MM.1S (cell line): Measurements from ENCODE around the gene COPZ1.
"Not testable (repeated sequence)": the region's sequence is repeated elsewhere in the genome, so short reads cannot be mapped to it uniquely, and the experiment has no call there.

Experiments
- DNase-seq: peaks from one replicate; pipeline ENCODE4 v3.0.0-alpha.2; 2015
- H2AFZ ChIP-seq: fragments of 300-600 bp; sonication (generic); 2 replicates; pipeline ENCODE4 v1.6.0; 2016; ENCODE audit warnings: antibody characterized with exemption, low read length
- H3F3A ChIP-seq: fragments of 300-600 bp; sonication (generic); 2 replicates; pipeline ENCODE4 v1.6.1; 2016; ENCODE audit warnings: mild to moderate bottlenecking, antibody characterized with exemption, low read length, moderate library complexity, mixed read lengths; ENCODE audit not compliant: insufficient read depth
- H3K27ac ChIP-seq: fragments of 300-600 bp; sonication (generic); 2 replicates; pipeline ENCODE4 v1.5.1; 2016; ENCODE audit warnings: mild to moderate bottlenecking, low read length
- H3K27me3 ChIP-seq: fragments of 300-600 bp; sonication (generic); replicated peaks from 2 replicates; pipeline ENCODE4 v1.6.0; 2016; ENCODE audit warnings: low read length; ENCODE audit not compliant: insufficient read depth
- H3K36me3 ChIP-seq: fragments of 300-600 bp; sonication (generic); replicated peaks from 2 replicates; pipeline ENCODE4 v1.6.1; 2016; ENCODE audit warnings: mild to moderate bottlenecking, low read length, mixed read lengths; ENCODE audit not compliant: insufficient read depth
- H3K4me1 ChIP-seq: fragments of 300-600 bp; sonication (generic); 2 replicates; pipeline ENCODE4 v1.6.1; 2016; ENCODE audit warnings: low read length, mixed read lengths
- H3K4me2 ChIP-seq: fragments of 300-600 bp; sonication (generic); 2 replicates; pipeline ENCODE4 v1.6.0; 2016; ENCODE audit warnings: low read depth, low read length
- H3K4me3 ChIP-seq: fragments of 300-600 bp; sonication (generic); 2 replicates; pipeline ENCODE4 v1.5.1; 2016; ENCODE audit warnings: low read length, mixed read lengths
- H3K79me2 ChIP-seq: fragments of 300-600 bp; sonication (generic); 2 replicates; pipeline ENCODE4 v1.6.1; 2016; ENCODE audit warnings: mixed run types, low read length, mixed read lengths
- H3K9ac ChIP-seq: fragments of 300-600 bp; sonication (generic); 2 replicates; pipeline ENCODE4 v1.6.1; 2016; ENCODE audit warnings: low read length, mixed read lengths
- H3K9me2 ChIP-seq: fragments of 300-600 bp; sonication (generic); replicated peaks from 2 replicates; pipeline ENCODE4 v1.6.1; 2016; ENCODE audit warnings: mild to moderate bottlenecking, low read length, mixed read lengths; ENCODE audit not compliant: insufficient read depth
- H3K9me3 ChIP-seq: fragments of 300-600 bp; sonication (generic); replicated peaks from 2 replicates; pipeline ENCODE4 v1.6.1; 2016; ENCODE audit warnings: mild to moderate bottlenecking, low read length, mixed read lengths; ENCODE audit not compliant: insufficient read depth
- H4K20me1 ChIP-seq: fragments of 300-600 bp; sonication (generic); 2 replicates; pipeline ENCODE4 v1.6.1; 2016; ENCODE audit warnings: mild to moderate bottlenecking, low read length, moderate library complexity, mixed read lengths; ENCODE audit not compliant: insufficient read depth
- EZH2 ChIP-seq: fragments of 300-600 bp; sonication (generic); optimal IDR thresholded peaks from 2 replicates; pipeline ENCODE3; 2017; ENCODE audit warnings: low read depth, mild to moderate bottlenecking, antibody characterized with exemption, low read length, mixed read lengths
- EZH2phosphoT487 ChIP-seq: fragments of 300-600 bp; sonication (generic); IDR thresholded peaks from 2 replicates; pipeline ENCODE4 v1.6.1; 2018; ENCODE audit warnings: antibody characterized with exemption, low read length
- TF ChIP-seq, protein P1 (sequence below): fragments of 300-600 bp; sonication (generic); IDR thresholded peaks from 2 replicates; pipeline ENCODE4 v1.5.1; 2016; ENCODE audit warnings: antibody characterized with exemption, low read length, mixed read lengths

COPZ1 gene

DNA sequence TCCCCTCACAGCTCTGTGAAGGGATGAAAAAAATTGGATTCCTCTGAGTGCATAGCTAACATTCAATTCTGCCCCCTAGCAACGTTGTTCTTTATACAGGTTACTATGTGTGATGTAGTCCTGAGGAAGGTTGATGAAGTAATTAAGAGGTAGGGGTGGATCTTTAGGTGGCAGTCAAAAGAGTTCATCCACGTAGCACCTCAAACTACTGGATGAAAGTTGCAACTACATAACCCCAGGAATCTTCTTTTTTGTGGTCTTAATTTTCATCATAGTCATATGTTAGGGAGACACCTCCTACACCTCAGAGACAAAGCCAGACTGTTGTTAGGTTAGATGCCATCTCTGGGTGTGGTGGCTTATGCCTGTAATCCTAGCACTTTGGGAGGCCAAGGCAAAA, 13.9 kb upstream of the COPZ1 start:
- Histone ChIP-seq H3K4me3 (no peak overlapping the region), H3K79me2 (no peaks in the 10 kb centered on the region), H4K20me1 (no peaks in the 10 kb centered on the region), H3K4me2 (no peak overlapping the region), H3K27ac (no peak overlapping the region), H3K27me3 (no peaks in the 10 kb centered on the region), H3K9me3 (no peaks in the 10 kb centered on the region), H3F3A (no peaks in the 10 kb centered on the region), H3K9ac (no peak overlapping the region), H3K4me1 (no peaks in the 10 kb centered on the region), H2AFZ (no peak overlapping the region), H3K36me3 (no peaks in the 10 kb centered on the region), H3K9me2 (no peaks in the 10 kb centered on the region)
- DNase-seq = no peak
- TF ChIP-seq EZH2 (no peak), EZH2phosphoT487 (no peak)
- TF ChIP-seq, protein P1, sequence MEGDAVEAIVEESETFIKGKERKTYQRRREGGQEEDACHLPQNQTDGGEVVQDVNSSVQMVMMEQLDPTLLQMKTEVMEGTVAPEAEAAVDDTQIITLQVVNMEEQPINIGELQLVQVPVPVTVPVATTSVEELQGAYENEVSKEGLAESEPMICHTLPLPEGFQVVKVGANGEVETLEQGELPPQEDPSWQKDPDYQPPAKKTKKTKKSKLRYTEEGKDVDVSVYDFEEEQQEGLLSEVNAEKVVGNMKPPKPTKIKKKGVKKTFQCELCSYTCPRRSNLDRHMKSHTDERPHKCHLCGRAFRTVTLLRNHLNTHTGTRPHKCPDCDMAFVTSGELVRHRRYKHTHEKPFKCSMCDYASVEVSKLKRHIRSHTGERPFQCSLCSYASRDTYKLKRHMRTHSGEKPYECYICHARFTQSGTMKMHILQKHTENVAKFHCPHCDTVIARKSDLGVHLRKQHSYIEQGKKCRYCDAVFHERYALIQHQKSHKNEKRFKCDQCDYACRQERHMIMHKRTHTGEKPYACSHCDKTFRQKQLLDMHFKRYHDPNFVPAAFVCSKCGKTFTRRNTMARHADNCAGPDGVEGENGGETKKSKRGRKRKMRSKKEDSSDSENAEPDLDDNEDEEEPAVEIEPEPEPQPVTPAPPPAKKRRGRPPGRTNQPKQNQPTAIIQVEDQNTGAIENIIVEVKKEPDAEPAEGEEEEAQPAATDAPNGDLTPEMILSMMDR = no peak

DNA sequence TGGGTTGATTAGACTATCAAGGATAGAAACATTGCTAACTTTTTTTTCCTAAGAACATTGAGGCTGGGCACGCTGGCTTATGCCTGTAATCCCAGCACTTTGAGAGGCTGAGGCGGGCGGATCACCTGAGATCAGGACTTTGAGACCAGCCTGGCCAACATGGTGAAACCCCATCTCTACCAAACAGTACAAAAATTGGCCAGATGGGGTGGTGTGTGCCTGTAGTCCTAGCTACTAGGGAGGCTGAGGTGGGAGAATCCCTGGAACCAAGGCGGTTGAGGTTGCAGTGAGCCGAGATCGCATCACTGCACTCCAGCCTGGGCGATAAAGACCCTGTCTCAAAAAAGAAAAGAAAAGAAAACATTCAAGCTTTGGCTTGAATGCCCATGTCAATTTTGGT, 12.6 kb upstream of the COPZ1 start:
- not testable (repeated sequence) for H3K9me2 ChIP-seq, H3K27ac ChIP-seq, H3K4me3 ChIP-seq, H3K9me3 ChIP-seq, H4K20me1 ChIP-seq, H3K79me2 ChIP-seq, H3K9ac ChIP-seq, H3K27me3 ChIP-seq, H3F3A ChIP-seq, H3K4me1 ChIP-seq, H3K4me2 ChIP-seq, DNase-seq, H2AFZ ChIP-seq, H3K36me3 ChIP-seq

DNA sequence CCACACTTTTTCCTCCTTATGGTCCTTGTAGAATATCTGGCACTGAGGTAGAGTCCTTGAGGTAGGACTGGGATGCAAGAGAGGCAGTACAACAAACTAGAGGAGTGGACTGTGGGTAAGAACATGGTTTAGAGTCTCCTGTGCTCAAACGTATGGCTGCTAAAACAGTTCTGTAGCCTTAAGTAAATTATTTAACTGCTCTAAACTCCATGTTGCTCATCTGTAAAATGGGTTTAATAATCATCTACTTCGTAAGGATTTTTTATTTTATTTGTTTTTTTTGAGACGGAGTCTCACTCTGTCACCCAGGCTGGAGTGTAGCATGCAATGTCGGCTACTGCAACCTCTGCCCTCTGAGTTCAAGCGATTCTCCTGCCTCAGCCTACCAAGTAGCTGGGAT, 3.6 kb upstream of the COPZ1 start:
- no peak overlapping the region for H2AFZ ChIP-seq
- H3K4me3 ChIP-seq = no peak overlapping the region
- no peak overlapping the region for H3K4me2 ChIP-seq

DNA sequence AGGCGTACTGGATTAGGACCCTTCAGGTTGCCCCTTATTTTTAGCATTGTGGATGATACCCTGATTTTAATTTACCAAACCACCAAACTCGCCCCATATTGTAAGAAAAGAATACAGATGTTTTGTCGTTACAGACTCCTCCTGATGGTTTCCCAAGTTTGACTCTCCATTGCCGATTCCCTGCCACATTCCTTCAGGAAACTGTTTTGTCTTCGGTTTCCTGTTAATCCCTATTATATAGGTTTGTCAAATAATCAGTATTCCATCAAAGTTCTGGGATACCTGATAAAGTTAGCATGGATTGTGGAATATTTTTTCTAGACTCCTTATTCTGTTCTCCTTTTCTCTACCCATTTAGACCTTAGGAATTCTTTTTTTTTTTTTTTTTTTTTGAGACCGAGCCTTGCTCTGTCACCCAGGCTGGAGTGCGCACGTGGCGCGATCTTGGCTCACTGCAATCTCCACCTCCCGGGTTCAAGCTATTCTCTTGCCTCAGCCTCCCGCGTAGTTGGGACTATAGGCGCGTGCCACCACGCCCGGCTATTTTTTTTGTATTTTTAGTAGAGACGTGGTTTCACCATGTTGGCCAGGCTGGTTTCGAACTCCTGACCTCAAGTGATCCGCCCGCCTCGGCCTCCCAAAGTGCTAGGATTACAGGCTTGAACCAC, 645 bp downstream of the COPZ1 start:
- H3K9me3 ChIP-seq, H4K20me1 ChIP-seq, DNase-seq, H3K36me3 ChIP-seq, H3F3A ChIP-seq, H3K9me2 ChIP-seq, H3K27me3 ChIP-seq, H3K4me1 ChIP-seq: not testable (repeated sequence)
- H3K4me3 ChIP-seq = peak overlapping the region; percentile 76
- peak overlapping the region; percentile 59 for H2AFZ ChIP-seq
- peak overlapping the region; percentile 36; the same call in 1 of the 2 replicates for H3K27ac ChIP-seq
- peak overlapping the region; percentile 87 for H3K9ac ChIP-seq
- peaks cover 48% of the 10 kb centered on the region for H3K79me2 ChIP-seq
- peak overlapping the region; percentile 51; the same call in 1 of the 2 replicates for H3K4me2 ChIP-seq

More for the DNA sequence above, 3.6 kb upstream of the COPZ1 start:
- no peaks in the 10 kb centered on the region for H4K20me1 ChIP-seq
- no peaks in the 10 kb centered on the region for H3K9me3 ChIP-seq
- no peak overlapping the region for H3K27ac ChIP-seq
- no peaks in the 10 kb centered on the region for H3K4me1 ChIP-seq
- no peak for DNase-seq
- no peak overlapping the region for H3K9ac ChIP-seq
- no peaks in the 10 kb centered on the region for H3F3A ChIP-seq
- peaks cover 12% of the 10 kb centered on the region for H3K79me2 ChIP-seq
- H3K36me3 ChIP-seq = no peaks in the 10 kb centered on the region
- no peaks in the 10 kb centered on the region for H3K27me3 ChIP-seq
- H3K9me2 ChIP-seq = no peaks in the 10 kb centered on the region
- TF ChIP-seq, protein P1 = no peak
- TF ChIP-seq EZH2 (no peak), EZH2phosphoT487 (no peak)
